Cardiac muscle cell (in vitro differentiated cells and primary cell): Measurements from ENCODE around the gene HINT3. TPM values are rescaled to one million over a fixed set of nuclear protein-coding genes. Genes with fewer than 3 reads are reported as not detected.

Experiments
- DNase-seq, 2 donors: peaks; one replicate each; pipeline versions ENCODE4 v3.0.0 to v3.0.0-alpha.2; 2010 to 2017; ENCODE audit warnings: low read depth in 1 of 2, low spot score in 1 of 2
- H3K27ac ChIP-seq: fragments of 200-600 bp; sonication (generic); 2 replicates; pipeline ENCODE4 v1.5.1; 2016
- H3K27me3 ChIP-seq: fragments of 200-600 bp; sonication (generic); 2 replicates; pipeline ENCODE4 v1.6.0; 2016; ENCODE audit warnings: control low read depth
- H3K36me3 ChIP-seq: fragments of 200-600 bp; sonication (generic); 2 replicates; pipeline ENCODE4 v1.5.1; 2016; ENCODE audit warnings: control low read depth
- H3K4me1 ChIP-seq: fragments of 200-600 bp; sonication (generic); 2 replicates; pipeline ENCODE4 v1.8.1; 2017; ENCODE audit warnings: low read depth, mild to moderate bottlenecking, mixed run types
- H3K4me3 ChIP-seq: fragments of 200-600 bp; sonication (generic); 2 replicates; pipeline ENCODE4 v1.5.1; 2016; ENCODE audit warnings: mild to moderate bottlenecking
- H3K9me3 ChIP-seq: fragments of 200-600 bp; sonication (generic); 2 replicates; pipeline ENCODE4 v1.5.1; 2017; ENCODE audit warnings: low read depth, mild to moderate bottlenecking, control low read depth
- CTCF ChIP-seq: IDR thresholded peaks from 2 replicates; pipeline ENCODE4 v1.5.1; 2012; ENCODE audit warnings: low read depth, mild to moderate bottlenecking, low read length
- polyA plus RNA-seq: library from polyadenylated mRNA; unstranded; fragments of >200 nt; fragmentation: Nextera tagmentation; extraction: Ambion mirVana; gene quantifications from 2 replicates; pipeline ENCODE4 v1.2.1, GENCODE V29; 2016
- total RNA-seq: library from RNA; depleted of rRNA; stranded (reverse); fragments of >200 nt; gene quantifications from 2 replicates; pipeline ENCODE4 v1.2.3, GENCODE V29; 2016

The HINT3 gene
- total and polyA plus RNA-seq, 2 experiments from 2014 or later = 30.8 to 43.3 TPM

GRCh38 chr6:125918230-125918629 is 38.3 kb upstream of the HINT3 start:
- no peaks in the 10 kb centered on the region for H3K4me1 ChIP-seq
- no peaks in the 10 kb centered on the region for H3K9me3 ChIP-seq
- DNase-seq = no peak
- H3K27ac ChIP-seq = no peak overlapping the region
- peaks cover 9% of the 10 kb centered on the region for H3K36me3 ChIP-seq
- H3K27me3 ChIP-seq = no peaks in the 10 kb centered on the region
- no peak overlapping the region for H3K4me3 ChIP-seq
- no peak for TF ChIP-seq CTCF

DNA sequence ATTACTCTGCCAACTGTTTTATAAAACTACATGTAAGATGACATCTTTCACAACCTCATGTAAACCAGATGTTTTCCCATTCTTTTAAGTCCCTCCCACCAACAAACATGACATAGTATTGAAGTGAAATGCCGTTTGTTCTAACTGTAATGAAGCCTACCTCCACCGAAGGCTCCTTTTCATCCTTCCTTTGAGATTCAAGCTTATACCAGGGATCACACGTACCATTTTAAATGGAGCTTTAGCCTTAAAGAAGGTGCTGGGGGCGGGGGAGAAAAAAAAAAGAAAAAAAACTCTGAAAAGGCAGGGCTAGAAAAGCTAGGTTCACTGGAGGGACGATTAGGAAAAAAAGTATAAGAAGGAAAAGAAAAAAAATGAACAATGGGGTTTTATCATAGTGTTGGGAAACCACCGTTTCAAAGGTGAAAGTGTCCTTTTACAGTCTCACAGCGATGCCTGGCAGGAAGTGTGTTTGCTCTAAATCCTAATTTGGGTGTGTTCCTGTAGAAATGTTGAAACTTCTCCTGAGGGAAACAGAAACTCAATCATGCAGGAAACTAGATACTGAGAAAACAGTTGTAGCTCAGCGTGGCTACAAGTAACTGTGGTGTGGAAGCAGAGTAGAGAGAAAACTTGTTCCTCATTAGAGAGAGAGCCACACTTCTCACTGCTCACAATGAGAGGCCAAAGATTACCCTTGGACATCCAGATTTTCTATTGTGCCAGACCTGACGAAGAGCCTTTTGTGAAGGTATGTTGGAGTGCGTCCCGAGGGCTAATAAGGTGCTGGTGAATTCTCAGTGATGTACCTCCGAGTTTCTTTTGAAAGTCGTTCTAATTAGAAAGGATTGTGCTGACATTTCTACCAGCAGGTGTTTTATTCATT is 37.6 kb upstream of the HINT3 start:
- Histone ChIP-seq H3K36me3 (peaks cover 13% of the 10 kb centered on the region), H3K9me3 (no peaks in the 10 kb centered on the region), H3K27ac (no peak overlapping the region), H3K4me1 (no peaks in the 10 kb centered on the region), H3K27me3 (no peaks in the 10 kb centered on the region), H3K4me3 (no peak overlapping the region)
- TF ChIP-seq CTCF = no peak
- peak in 1 of 2 donors; percentile 95 for DNase-seq

DNA sequence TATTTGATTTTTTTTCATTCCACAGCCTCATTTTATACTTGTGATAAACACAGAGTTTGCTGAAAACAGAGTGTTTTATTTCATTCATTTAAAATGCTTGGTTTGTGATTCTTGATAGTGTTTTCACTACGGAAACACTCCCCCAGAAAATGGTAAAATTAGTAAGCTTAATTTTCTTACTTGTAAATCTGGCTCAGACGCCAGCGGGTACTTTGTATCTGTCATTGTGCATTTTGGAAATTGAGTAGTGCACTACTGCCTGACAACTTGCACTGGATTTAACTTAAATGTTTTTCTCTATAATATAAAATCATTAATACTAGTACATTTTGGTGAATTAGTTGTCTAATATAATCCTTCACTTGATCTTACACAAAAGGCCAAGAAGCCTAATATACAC is 37.0 kb upstream of the HINT3 start:
- Histone ChIP-seq H3K27me3 (no peaks in the 10 kb centered on the region), H3K36me3 (peaks cover 13% of the 10 kb centered on the region), H3K27ac (no peak overlapping the region), H3K4me1 (no peaks in the 10 kb centered on the region), H3K9me3 (no peaks in the 10 kb centered on the region), H3K4me3 (no peak overlapping the region)
- no peak for TF ChIP-seq CTCF
- no peak for DNase-seq

- Histone ChIP-seq H3K9me3 (no peaks in the 10 kb centered on the region), H3K4me1 (no peaks in the 10 kb centered on the region), H3K4me3 (no peak overlapping the region), H3K27me3 (no peaks in the 10 kb centered on the region), H3K36me3 (peaks cover 13% of the 10 kb centered on the region), H3K27ac (no peak overlapping the region)
- DNase-seq = no peak
- no peak for TF ChIP-seq CTCF
Measured at GRCh38 chr6:125922322-125922860, 34.2 kb upstream of the HINT3 start.

GRCh38 chr6:125923366-125923877 is 33.1 kb upstream of the HINT3 start:
- H3K4me1 ChIP-seq = no peaks in the 10 kb centered on the region
- no peak overlapping the region for H3K27ac ChIP-seq
- no peak for TF ChIP-seq CTCF

More at GRCh38 chr6:125923366-125923877, 33.1 kb upstream of the HINT3 start:
- no peaks in the 10 kb centered on the region for H3K9me3 ChIP-seq
- peak in 1 of 2 donors; percentile 85 for DNase-seq
- H3K27me3 ChIP-seq = no peaks in the 10 kb centered on the region
- H3K4me3 ChIP-seq = no peak overlapping the region
- H3K36me3 ChIP-seq = peaks cover 13% of the 10 kb centered on the region
